ENCODE measurements around the gene EPHB2.

Gene EPHB2

GRCh38 chr1:22861764-22862440 lies 151.3 kb downstream of the EPHB2 start:
- ChIA-PET CTCF (interaction anchor here (0.5 to 4.7 kb wide), 33 partner anchors 9 to 944 kb away, joined by 3 to 64 read pairs (median 4); no protein-coding TSS in a partner anchor), POLR2A (interaction anchor here (0.6 to 0.7 kb wide), 2 partner anchors 158 to 1825 kb away, joined by 3 to 4 read pairs; no protein-coding TSS in a partner anchor)
- H3K4me3 ChIP-seq (ENCODE audit: low read depth, low read length) = no peak overlapping the region
- no peaks in the 10 kb centered on the region for H3K9me3 ChIP-seq (ENCODE audit: control insufficient read depth, insufficient read depth, low read depth, low read length)
- no peak overlapping the region for H3K27ac ChIP-seq (ENCODE audit: extremely low read depth, low read depth, low read length)
- no peaks in the 10 kb centered on the region for H3K4me1 ChIP-seq (ENCODE audit: control insufficient read depth, insufficient read depth, low read length)
- H3K36me3 ChIP-seq (ENCODE audit: control insufficient read depth in 2 of 2, insufficient read depth in 1 of 2, low read length in 2 of 2) = peaks cover 0 to 22% of the 10 kb centered on the region in 2 experiments; a peak in 1 of 3 replicates
- peak; percentile 33 for TF ChIP-seq ZNF654 (tag by site-specific recombination; IDR thresholded peaks at IDR 0.05; ENCODE audit: low read depth)
- peak; percentile 66; the same call in 1 of the 2 replicates for TF ChIP-seq ZNF600 (tag by site-specific recombination; IDR thresholded peaks at IDR 0.05)
- peak; percentile 21; the same call in 1 of the 2 replicates for TF ChIP-seq EGR2 (tag by site-specific recombination; IDR thresholded peaks at IDR 0.05; ENCODE audit: low read depth)
- no peak for TF ChIP-seq ZNF664 (tag by site-specific recombination; IDR thresholded peaks at IDR 0.05)
- TF ChIP-seq ZNF280D (tag by site-specific recombination; IDR thresholded peaks at IDR 0.05) = no peak
- TF ChIP-seq ZFP3 (tag by site-specific recombination; IDR thresholded peaks at IDR 0.05; ENCODE audit: low read depth) = no peak
- peak; percentile 46 for TF ChIP-seq ZFHX2 (tag by site-specific recombination; conservative IDR thresholded peaks at IDR 0.05)
- TF ChIP-seq, protein P1, sequence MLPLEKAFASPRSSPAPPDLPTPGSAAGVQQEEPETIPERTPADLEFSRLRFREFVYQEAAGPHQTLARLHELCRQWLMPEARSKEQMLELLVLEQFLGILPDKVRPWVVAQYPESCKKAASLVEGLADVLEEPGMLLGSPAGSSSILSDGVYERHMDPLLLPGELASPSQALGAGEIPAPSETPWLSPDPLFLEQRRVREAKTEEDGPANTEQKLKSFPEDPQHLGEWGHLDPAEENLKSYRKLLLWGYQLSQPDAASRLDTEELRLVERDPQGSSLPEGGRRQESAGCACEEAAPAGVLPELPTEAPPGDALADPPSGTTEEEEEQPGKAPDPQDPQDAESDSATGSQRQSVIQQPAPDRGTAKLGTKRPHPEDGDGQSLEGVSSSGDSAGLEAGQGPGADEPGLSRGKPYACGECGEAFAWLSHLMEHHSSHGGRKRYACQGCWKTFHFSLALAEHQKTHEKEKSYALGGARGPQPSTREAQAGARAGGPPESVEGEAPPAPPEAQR (tag by site-specific recombination; IDR thresholded peaks at IDR 0.05) = no peak
- TF ChIP-seq ZBTB26 (tag by site-specific recombination; optimal IDR thresholded peaks at IDR 0.05) = no peak
- no peak for TF ChIP-seq ZNF529 (tag by site-specific recombination; IDR thresholded peaks at IDR 0.05; ENCODE audit: insufficient replicate concordance)
- TF ChIP-seq ZBTB10 (tag by site-specific recombination; IDR thresholded peaks at IDR 0.05) = no peak
- TF ChIP-seq ZNF670 (tag by site-specific recombination; IDR thresholded peaks at IDR 0.05; ENCODE audit: low read depth) = no peak
- no peak for TF ChIP-seq ZNF404 (tag by site-specific recombination; IDR thresholded peaks at IDR 0.05)
- TF ChIP-seq CTCF (tag by site-specific recombination; IDR thresholded peaks at IDR 0.05) = peak; percentile 29; the same call in 1 of the 2 replicates
- TF ChIP-seq ZNF391 (tag by site-specific recombination; IDR thresholded peaks at IDR 0.05; ENCODE audit: borderline replicate concordance, low read depth) = no peak
- TF ChIP-seq GLI2 (tag by site-specific recombination; IDR thresholded peaks at IDR 0.05; ENCODE audit: borderline replicate concordance, low read depth) = no peak
- peak; percentile 44; the same call in 1 of the 2 replicates for TF ChIP-seq ZBTB17 (tag by site-specific recombination; IDR thresholded peaks at IDR 0.05)
- TF ChIP-seq ZNF398 (tag by site-specific recombination; IDR thresholded peaks at IDR 0.05) = no peak
- TF ChIP-seq ELK4 (IDR thresholded peaks at IDR 0.05; ENCODE audit: borderline replicate concordance, low read depth, low read length) = no peak
- no peak for TF ChIP-seq ZNF558 (tag by site-specific recombination; IDR thresholded peaks at IDR 0.05)
- TF ChIP-seq, protein P2, sequence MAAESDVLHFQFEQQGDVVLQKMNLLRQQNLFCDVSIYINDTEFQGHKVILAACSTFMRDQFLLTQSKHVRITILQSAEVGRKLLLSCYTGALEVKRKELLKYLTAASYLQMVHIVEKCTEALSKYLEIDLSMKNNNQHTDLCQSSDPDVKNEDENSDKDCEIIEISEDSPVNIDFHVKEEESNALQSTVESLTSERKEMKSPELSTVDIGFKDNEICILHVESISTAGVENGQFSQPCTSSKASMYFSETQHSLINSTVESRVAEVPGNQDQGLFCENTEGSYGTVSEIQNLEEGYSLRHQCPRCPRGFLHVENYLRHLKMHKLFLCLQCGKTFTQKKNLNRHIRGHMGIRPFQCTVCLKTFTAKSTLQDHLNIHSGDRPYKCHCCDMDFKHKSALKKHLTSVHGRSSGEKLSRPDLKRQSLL (tag by site-specific recombination; IDR thresholded peaks at IDR 0.05) = no peak

All from HEK293 (cell line).